ENCODE results near the gene ZNRF3.

ZNRF3 gene

GRCh38 chr22:28894334-28894733 lies 11.0 kb downstream of the ZNRF3 start:
- TF ChIP-seq, protein P1, sequence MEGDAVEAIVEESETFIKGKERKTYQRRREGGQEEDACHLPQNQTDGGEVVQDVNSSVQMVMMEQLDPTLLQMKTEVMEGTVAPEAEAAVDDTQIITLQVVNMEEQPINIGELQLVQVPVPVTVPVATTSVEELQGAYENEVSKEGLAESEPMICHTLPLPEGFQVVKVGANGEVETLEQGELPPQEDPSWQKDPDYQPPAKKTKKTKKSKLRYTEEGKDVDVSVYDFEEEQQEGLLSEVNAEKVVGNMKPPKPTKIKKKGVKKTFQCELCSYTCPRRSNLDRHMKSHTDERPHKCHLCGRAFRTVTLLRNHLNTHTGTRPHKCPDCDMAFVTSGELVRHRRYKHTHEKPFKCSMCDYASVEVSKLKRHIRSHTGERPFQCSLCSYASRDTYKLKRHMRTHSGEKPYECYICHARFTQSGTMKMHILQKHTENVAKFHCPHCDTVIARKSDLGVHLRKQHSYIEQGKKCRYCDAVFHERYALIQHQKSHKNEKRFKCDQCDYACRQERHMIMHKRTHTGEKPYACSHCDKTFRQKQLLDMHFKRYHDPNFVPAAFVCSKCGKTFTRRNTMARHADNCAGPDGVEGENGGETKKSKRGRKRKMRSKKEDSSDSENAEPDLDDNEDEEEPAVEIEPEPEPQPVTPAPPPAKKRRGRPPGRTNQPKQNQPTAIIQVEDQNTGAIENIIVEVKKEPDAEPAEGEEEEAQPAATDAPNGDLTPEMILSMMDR (IDR thresholded peaks at IDR 0.05): no peak
- no peak for TF ChIP-seq ZFX (IDR thresholded peaks at IDR 0.05; ENCODE audit: borderline replicate concordance)
- no peak overlapping the region for H3K27ac ChIP-seq

DNA sequence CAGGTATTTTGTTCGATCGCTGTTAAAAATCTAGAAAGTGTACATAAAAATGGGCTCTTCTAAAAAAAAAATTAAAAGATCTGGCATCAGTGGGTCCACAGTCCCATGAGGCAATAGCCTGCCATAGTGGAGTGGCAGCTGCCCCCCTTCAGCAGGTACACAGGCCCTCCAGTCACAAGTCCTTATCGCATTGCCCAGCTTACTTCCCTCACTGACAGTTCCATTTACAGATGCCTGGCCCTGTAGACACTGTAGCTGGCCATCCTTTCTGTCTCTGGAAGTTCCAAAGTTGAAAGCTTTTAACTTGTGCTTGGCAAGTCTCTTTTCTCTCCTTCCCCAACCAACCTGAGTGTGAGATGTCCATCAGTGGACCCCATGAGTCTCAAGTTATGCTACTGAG lies 11.4 kb downstream of the ZNRF3 start:
- TF ChIP-seq, protein P1 (IDR thresholded peaks at IDR 0.05): no peak
- no peak for TF ChIP-seq ZFX (IDR thresholded peaks at IDR 0.05; ENCODE audit: borderline replicate concordance)
- no peak overlapping the region for H3K27ac ChIP-seq

DNA sequence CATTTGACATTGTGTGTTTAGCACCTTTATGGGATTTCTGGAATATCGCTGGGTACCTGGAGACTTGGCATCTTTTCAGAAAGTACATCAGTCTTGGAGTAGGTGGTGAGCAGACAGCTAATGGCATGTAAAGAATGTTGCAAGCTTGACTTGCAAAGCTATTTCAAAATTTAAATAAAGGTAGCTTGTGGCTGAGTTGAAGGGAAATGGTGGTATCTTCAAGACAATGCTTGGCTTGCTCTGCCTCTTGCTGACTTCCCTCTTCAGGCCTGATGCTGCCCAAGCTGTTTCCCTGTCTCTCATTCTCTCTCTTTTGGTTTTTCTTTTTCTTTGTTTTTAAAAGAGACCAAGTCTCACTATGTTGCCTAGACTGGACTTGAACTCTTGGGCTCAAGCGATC lies 13.2 kb downstream of the ZNRF3 start:
- TF ChIP-seq ZFX (IDR thresholded peaks at IDR 0.05; ENCODE audit: borderline replicate concordance): no peak
- no peak overlapping the region for H3K27ac ChIP-seq

- no peak overlapping the region for H3K27ac ChIP-seq
Measured at GRCh38 chr22:28898233-28898629, 14.9 kb downstream of the ZNRF3 start.

DNA sequence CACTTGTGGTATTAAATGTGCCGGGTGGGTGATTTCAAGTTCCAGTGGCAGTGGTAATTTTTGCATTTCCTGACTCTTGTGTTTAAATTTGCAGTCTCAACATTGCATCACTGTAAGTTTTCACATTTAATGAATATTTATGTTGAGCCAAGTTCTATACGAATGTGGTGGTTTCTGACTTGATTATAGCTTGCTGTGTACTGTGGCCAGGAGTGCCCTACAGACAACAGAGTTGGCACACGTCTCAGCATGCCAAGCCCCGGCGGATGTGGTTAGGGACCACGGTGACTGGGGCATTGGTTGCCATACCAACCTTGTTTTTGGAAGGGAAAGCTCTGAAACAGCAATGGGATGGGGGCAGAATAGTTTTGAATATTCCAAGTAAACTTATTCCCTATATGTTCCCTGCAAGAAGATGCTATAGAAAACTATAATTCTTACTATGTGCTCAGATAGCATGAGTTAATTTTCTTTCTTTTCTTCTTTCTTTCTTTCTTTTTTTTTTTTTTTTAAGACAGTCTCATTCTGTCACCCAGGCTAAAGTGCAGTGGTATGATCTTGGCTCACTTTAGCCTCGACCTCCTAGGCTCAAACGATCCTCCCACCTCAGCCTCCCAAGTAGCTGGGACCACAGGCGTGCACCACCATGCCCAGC lies 16.0 kb downstream of the ZNRF3 start:
- TF ChIP-seq ZFX (IDR thresholded peaks at IDR 0.05; ENCODE audit: borderline replicate concordance): no peak
- TF ChIP-seq, protein P1 (IDR thresholded peaks at IDR 0.05): no peak

More at GRCh38 chr22:28898233-28898629, 14.9 kb downstream of the ZNRF3 start:
- TF ChIP-seq, protein P1 (IDR thresholded peaks at IDR 0.05): no peak
- TF ChIP-seq ZFX (IDR thresholded peaks at IDR 0.05; ENCODE audit: borderline replicate concordance): no peak

DNA sequence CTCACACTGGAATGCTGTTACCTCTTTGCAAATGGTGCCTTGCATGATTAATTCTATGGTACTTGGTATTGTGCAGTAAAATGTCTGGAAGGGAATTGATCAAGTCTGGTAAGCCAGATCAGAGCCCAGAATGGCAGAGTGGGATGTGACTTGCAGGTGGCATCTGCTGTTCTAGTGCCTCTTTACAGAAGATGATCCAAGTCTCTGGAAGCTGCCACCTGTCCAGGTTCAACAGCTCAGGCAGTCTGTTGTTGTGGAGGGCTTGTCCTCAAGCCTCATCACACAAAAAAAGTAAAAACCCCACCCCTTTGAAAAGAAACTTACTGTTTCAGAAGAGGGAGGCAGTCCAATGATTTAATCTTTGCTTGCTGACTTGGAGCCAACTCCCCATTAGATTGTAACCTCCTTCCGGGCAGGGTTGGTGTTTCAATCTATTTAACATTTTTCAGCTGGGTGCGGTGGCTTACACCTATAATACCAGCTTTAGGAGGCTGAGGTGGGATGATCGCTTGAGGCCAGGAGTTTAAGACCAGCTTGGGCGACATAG lies 17.1 kb downstream of the ZNRF3 start:
- no peak overlapping the region for H3K27ac ChIP-seq
- TF ChIP-seq, protein P1 (IDR thresholded peaks at IDR 0.05): no peak
- no peak for TF ChIP-seq ZFX (IDR thresholded peaks at IDR 0.05; ENCODE audit: borderline replicate concordance)

More for the DNA sequence above, 16.0 kb downstream of the ZNRF3 start:
- H3K27ac ChIP-seq: no peak overlapping the region

DNA sequence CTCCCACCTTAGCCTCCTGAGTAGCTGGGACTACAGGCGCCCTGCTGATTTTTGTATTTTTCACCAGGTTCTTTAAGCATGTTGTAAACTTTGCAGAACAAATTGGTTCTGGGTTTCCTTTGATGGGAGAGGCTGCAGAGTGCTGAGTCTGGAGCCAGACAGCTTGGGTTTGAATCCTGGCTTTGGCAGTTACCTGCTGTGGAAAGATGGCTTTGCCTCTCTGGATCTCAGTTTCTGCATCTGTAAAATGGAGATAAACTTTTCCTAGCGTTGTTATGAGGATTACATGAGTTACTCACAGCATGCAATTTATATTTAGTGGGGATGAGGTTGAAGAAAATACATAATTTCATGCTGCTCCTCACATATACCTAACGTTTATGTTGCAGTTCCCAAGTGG lies 19.1 kb downstream of the ZNRF3 start:
- no peak overlapping the region for H3K27ac ChIP-seq
- TF ChIP-seq, protein P1 (IDR thresholded peaks at IDR 0.05): no peak
- TF ChIP-seq ZFX (IDR thresholded peaks at IDR 0.05; ENCODE audit: borderline replicate concordance): no peak
